Activated CD4-positive, alpha-beta T cell treated with anti-CD3 and anti-CD28 coated beads, Interleukin-2, amount 50 U/mL, for 24 hours (primary cell): ENCODE results near the gene ABAT.
A peak's percentile ranks its signal among the peaks of the same experiment; 100 is the strongest.
"Not testable (repeated sequence)": the region's sequence is repeated elsewhere in the genome, so short reads cannot be mapped to it uniquely, and the experiment has no call there.

Experiments used
- DNase-seq, 2 donors: peaks; one replicate each; pipeline ENCODE4 v3.0.0-alpha.2; 2020; ENCODE audit warnings: low read depth in 1 of 2, low spot score in 1 of 2

The ABAT gene

DNA sequence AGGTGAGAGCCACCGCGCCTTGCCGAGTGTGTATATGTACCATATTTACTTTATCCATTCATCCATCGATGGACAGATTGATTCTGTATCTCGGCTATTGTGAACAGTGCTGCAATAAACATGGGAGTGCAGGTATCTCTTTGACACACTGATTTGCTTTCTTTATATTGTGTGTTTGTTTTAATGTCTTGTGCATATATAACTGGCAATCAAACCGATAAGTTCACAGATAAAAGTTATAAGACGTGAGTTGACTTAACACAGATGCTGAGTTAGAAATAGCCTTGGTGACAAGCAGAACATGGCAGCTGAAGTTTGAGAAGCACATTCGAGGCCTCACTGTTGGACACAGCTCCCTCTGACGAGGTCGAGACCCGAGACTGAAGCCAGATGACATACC is 99.8 kb downstream of the ABAT start:
- DNase-seq: no peak

DNA sequence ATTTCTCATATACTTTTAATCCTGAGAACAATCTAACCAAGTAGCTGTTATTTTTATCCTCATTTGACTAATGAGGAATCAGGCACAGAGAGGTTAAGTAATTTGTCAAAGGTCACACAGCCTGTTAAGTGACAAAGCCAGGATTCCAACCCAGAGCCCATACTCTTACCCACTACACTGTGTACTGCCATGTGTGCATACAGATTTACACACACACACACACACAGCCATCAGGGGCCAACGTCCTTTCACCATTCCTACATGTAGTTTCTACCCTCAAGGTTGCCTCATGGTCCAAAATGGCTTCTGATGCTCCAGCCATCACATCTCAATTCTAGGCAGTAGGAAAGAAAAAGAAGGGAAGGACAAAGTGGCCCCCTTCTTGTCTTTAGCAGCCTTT is 100.9 kb downstream of the ABAT start:
- no peak for DNase-seq

DNA sequence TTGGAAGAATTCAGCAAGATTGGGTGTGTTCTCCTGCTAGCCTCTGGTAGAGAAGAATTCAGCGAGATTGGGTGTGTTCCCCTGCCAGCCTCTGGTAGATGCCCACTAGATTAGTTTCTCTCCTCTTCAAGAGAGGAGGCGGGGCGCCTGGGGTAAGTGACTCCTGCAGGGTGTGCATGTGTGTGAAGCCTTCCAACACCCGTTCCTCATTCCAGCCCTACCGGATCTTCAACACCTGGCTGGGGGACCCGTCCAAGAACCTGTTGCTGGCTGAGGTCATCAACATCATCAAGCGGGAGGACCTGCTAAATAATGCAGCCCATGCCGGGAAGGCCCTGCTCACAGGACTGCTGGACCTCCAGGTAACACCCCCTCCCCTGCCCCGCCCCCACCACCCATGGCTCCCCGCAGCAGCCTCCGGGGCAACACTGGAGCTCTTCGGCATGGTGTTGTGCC is 101.7 kb downstream of the ABAT start:
- no peak for DNase-seq

DNA sequence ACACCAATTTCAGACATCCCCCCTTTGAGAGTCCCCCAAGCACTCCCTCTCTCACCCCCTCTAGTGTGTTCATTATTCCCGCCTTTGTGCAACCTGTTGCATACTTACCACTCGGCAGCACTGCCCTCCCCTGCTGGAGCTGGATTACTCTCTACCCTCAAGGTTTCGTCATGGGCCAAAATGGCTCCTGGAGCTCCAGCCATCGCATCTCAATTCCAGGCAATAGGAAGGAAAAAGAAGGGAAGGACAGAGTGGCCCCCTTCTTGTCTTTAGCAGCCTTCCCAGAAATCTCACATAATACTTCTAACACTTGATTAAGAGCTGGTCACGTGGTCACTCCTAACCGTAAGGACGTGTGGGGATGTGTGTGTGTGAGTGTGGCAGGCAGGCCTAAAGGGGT is 102.8 kb downstream of the ABAT start:
- no peak for DNase-seq

DNA sequence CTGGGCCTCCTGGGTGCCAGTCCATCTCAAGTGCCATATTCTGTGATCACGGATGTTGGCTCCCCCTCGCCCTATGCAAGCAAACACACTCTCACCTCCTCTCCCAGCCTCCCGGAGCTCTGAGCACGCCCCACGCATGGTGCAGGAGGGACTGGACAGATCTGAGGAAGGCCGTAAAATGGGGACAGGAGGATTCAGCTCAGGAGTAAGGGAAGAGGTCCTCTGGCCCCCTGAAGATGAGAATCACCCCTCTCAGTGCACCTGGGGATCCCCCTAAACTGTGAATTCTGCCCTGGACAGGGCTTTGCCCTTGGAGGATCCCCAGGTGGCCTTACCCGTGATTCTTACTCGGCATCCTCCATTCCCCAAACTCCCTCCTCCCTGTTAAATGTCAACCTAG is 107.4 kb downstream of the ABAT start:
- no peak for DNase-seq

DNA sequence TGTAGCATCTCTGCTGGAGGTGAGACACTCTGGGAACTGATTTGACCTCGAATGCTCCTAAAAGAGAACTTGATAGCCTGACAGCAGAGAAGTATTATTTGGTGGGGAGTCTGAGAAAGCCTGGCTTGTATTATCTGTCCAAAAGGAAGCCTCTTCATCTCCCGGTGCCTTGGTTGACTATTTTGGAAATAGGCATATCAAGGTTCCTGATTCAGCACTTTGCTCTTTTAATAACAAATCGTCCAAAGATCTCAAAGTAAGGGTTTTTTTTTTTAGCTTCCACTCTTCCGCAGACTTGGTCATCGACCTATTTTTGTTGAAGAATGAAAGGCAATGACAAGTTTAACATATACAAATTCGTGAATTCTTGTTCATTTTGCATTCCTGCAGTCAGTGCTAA is 108.3 kb downstream of the ABAT start:
- no peak for DNase-seq

DNA sequence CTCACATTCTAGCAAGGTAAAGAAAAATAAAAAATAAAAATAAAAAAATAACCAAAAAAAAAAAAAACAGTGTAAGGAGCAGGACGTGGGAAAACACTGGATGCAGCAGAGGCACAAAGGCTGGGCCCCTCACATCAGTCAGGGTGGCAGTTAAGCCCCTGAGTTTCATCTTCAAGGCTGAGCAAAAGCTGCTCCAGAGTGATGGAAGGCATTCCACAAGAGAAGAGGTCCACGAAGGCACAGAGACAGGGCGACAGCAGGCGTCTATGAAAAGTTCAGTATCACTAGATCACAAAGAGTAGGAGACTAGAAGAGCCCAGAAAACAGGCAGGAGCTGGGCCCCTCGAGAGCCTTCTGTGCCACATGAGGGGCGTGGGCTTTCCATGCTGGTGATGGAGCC is 111.0 kb downstream of the ABAT start:
- no peak for DNase-seq

DNA sequence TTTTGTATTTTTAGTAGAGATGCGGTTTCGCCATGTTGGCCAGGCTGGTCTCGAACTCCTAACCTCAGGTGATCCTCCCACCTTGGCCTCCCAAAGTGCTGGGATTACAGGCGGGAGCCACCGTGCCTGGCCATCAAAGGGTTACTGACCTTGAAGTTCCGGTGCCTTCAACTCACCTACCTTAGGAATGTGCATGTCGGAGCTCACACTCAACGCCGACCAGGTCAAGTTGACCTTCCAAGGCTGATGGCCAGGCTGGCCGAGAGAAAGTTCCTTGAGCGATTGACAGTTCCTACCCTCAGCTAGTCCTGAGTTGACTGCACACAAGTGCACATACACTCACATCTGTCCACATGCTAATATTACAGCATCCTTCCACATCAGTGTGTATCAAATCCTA is 111.9 kb downstream of the ABAT start:
- DNase-seq: not testable (repeated sequence)

DNA sequence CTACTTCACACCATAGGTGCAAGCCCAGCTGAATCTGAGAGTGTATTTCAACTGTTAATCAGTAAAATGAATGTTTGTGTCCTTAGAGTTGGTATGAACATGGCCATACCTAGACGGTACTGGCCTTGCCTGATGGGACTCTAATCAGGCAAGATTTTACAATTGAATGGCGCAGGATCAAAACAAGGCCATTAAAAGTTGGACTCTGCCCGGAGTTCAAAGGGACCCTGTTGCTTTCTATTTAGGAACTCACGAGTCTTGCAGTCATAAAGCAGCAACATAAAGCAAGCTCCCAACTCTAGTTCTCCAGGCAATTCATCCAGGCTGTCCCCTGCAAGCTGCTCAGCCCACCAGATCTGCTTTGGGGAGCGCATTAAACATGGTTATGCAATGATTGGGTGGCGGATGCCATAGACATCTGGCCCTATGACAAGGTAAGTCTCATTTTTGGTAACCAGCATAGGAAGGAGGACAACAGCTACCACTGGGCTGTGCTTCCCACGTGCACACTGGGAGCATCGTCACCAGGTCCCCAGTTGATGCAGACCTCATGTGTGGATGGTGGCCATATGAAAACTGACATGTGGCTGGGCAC is 114.3 kb downstream of the ABAT start:
- DNase-seq: no peak

DNA sequence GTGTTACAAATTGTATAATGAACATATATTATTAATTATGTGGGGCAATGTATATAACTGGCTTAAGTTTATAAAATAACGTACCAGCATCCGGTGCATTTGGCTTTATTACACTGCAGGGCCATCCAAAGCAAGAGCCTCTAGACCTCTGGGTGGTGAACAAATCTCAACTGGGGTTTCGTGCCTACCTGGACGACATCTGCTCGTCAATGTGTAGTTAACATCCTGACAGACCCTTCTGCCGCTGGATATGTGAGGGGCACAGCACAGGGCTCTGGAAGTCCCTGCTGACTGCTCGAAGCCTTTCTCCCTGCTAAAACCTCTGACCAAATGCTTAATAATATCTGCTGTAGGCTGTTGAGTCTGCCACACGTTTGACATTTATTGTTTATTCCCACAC is 120.7 kb downstream of the ABAT start:
- no peak for DNase-seq

DNA sequence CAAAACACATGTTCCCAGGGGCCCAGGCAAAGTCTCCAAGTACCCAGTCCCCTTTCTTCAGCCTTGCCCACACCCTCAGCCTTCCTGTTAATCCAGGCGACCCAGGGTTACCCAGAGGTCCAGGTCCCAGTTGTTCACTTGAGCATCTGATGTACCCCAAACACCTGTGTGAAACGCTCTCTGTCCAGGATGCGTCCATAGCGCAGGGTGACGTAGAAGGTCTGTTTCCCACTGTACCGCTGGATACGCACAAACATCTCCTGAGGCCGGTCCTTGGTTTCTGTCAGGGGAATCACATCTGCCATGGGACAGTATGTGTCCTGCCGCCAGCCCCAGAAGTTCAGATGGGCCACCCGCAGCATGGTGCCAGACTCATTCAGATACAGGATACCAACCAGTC is 121.4 kb downstream of the ABAT start:
- no peak for DNase-seq

DNA sequence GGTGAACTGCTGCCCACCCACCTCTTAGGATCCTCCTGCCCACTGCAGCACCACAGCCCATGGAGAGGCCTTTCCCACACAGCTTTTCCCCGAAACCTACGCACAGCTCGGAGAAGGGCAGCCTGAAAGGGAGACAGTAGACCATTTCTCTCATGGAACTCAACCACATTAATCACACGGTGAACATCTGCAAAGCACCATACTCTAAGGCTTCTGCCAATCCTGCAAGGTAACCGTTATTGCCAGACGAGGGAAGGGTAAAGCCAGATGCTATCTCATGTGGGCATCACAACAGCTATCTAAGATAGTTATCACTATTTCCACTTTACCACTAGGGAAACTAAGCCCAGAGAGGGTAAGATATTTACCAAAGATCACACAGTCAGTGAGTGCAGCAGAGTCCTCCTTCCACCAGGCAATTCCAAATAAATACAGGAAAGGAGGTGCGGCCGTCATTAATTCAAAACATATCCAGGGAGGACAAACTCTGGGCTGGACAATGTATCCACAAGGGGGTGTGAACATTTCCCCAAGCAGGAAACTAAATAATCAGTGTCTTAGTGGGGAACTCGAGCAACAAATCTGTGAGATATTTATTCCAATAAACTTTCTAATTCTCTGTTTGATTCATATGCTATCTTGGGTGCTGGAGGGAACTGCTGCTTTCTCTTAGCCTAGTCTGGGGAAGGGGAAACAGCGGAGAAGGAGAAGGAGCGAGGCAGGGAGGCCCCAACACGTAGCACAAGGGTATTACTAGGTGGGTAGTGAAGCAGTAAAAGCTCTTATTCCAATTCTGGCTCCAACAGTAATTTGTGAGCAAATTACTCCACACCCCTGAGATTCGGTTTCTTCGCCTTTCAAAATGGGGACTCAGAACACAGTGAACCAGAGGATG is 122.3 kb downstream of the ABAT start:
- no peak for DNase-seq

DNA sequence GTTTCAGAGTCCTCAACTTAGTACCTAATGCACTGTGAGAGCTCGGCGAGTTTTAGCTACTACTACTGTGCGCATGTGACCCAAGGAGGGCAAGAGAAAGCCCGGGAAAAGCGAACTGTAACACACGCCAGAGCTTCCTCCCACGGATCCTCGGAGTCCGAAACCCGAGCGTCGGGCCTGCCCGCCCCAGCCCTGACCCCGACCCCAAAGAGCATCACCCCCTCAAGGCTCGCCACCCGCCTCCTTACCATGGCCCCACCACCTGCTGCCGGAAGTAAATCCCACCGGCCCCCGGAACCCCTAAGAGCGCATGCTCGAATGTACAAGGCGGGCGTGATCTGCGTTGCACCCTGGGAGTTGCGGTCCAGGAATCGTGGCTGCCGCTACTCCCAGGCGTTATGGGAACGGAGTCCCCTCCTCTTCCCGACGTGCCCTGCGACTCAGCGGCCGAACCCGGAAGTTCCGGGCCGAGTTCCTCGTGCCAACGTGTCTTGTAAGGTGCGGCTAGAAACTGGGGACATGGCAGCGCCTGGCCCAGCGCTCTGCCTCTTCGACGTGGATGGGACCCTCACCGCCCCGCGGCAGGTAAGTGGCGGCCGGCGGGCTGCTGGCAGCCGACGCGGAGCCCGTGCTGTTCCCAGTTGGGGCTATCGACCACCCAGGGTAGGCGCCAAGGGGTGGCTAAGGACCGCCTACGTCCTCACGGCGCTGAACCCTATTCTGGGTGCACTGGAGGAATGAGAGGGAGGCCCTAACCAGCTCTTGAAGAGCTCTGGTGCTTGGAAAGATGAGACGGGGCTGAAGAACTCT is 123.2 kb downstream of the ABAT start, which contains the start of the genes PMM2 and TMEM186:
TSS of gene PMM2 (plus strand) at position 476 of the 810 bp plus-strand sequence. CDS start at position 520, 44 bp downstream.
TSS of gene TMEM186 (minus strand) at position 276 of the 810 bp plus-strand sequence. CDS start at position 251, 25 bp downstream.
- peak; percentile 83 to 96 for DNase-seq

DNA sequence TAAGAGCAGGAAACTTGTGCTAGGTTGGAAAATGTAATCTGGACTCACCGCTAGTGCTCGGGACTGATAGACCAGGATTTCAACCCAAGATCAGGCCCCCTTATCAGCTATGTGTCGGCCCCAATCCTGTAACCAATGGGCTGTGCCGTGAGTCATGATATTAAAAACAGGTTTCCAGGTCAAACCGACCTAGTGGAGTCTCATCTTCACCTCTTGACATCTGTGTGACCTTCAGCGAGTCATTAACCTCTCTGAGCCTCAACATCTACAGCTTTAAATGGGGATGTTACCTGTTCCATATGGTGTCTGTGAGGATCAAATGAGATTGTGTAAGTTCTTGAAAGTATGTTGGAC is 123.7 kb downstream of the ABAT start:
- DNase-seq: peak; percentile 6

DNA sequence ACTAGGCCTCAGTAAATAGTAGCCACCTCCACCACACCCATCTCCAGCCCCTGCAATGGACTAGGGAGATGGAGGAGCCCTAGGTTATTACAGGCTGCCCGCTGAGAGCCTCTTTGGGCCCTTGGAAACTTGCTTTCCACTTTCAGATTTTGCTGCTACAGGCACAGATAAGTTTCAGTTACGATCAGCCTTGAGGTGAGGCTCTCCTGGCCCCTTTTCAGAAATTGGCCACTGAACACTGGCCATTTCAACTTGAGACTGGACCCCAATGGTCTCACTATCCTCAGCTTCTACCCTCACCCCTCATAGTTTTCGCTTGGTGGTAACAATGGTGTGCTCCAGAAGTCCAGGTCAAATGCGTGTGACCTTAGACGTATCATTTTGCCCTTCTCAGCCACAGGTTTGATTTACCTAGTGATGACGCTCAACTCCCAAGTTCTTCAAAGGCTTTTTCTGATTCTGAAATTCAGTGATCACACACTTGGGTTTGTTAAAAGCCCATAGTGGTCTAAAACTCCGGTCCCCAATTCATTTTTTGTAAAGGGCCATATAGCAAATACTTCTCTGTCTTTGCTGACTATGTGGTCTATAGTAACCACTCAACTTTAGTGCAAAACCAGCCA is 124.2 kb downstream of the ABAT start:
- no peak for DNase-seq

DNA sequence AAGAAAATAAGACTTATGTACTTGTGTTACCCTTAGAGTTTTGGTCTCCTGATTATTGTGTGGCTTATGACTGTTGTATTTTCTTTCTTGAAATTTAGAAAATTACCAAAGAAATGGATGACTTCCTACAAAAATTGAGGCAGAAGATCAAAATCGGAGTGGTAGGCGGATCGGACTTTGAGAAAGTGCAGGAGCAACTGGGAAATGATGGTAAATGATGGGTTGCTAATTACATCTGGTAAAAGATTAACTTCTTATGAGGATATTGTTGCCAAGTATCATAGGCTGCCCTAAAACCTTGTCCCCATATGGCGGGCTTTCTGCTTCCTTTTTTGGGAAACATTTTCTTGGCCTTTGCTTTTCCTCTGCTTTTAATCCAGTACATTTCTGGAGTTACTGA is 127.3 kb downstream of the ABAT start:
- DNase-seq: no peak

DNA sequence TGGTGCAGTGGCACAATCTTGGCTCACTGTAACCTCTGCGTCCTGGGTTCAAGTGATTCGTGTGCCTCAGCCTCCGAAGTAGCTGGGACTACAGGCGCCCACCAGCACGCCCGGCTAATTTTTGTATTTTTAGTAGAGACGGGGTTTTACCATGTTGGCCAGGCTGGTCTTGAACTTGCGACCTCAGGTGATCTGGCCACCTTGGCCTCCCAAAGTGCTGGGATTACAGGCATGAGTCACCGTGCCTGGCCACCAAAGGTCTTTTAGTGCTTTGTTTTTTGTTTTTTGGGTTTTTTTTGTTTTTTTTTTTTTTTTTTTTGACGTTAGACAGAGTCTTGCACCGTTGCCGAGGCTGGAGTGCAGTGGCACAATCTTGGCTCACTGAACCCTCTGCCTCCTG is 129.3 kb downstream of the ABAT start:
- not testable (repeated sequence) for DNase-seq

DNA sequence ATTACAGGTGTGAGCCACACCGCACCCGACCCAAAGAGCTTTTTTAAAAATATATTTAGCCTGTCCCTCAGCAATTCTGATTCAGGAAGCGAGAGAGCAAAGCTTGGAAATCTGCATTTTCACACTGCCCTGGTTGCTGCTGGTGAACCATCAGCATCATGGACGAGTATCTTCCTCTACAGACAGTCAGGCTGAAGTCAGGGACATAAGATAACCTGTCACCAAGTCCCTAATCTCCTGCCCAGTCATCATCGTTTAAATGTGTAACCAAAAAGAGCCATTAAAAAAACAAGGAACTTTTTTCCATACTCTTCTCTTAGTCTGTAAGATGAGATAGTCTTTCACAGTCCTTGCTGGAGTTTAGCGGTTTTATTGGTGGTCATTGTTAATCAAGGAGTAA is 129.9 kb downstream of the ABAT start:
- DNase-seq: no peak

DNA sequence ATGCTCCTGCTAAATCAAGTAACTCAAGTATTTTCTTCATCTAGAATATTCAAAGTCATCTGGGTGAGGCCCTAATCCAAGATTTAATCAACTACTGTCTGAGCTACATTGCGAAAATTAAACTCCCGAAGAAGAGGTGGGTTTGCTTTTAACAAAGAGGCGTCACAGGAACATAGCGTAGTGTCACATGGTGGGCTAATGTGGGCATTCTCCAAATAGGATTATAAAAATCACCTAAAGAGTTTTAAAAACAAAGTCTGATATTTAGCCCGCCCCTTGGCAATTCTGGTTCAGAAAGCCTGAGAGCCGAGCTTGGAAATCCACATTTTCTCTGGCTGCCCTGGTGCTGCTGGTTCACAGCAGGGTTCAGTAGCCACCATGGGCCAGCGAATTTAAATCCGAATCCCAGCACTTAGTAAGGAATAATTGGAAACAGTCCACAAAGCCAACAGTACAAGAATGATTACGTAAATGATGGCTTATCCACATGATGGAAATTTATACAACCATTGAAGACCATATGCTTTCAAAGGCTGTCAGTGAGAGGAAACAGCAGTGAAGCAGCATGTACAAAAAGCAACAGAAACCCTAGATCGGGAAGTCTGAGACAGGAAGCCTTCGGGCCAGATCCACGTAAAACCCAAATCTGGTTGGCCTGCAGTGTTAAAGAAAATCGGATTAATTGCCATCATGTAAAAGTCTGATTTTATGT is 132.0 kb downstream of the ABAT start:
- DNase-seq: no peak

DNA sequence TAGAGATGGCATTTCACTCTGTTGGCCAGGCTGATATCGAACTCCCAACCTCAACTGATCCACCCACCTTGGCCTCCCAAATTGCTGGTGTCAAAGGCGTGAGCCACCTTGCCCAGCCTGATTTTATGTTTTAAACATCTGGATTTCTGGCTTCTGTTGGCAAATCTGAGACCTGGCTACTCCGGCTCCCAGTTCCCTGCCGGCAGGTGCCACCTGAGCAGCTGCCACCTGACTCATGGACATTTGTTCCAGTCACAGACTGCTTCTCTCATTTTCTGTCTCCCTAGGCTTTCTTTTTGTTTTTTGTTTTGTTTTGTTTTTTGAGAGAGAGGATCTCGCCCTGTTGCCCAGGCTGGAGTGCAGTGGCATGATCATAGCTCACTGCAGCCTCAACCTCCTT is 132.8 kb downstream of the ABAT start:
- no peak for DNase-seq

DNA sequence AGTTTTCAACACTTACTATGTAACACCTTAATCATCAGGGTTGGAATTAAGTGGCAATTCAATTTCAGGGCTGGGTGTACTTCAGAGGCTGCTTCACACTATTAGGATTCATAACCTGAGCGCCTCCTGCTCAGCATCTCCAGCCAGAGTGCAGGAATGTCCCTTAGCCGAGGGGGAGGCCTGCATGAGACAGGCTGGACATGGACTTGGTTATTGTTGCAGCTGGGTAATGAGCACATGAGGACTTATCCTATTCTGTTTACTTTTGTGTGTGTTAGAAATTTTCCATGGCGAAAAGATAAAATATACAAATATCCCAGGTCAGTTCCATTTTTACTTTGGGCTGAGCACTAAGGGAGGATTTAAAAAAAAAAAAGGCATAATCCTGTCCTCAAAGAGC is 133.6 kb downstream of the ABAT start:
- DNase-seq: no peak
